Uterus (tissue), 4 donors: Measurements from ENCODE around the gene HIVEP2. TPM values are rescaled to one million over a fixed set of nuclear protein-coding genes. Genes with fewer than 3 reads are reported as not detected.

ENCODE experiments used
- DNase-seq, 2 donors: peaks; one replicate each; pipeline ENCODE4 v3.0.0-alpha.2; 2019 to 2020
- H3K27ac ChIP-seq, 2 donors: fragments of 200-600 bp; sonication (generic); 1 replicate in 1 of 2; 2 replicates in 1 of 2; pipeline ENCODE4 v1.5.1; 2016 to 2018
- H3K27me3 ChIP-seq, 2 donors: fragments of 200-600 bp; sonication (generic); one replicate each; pipeline ENCODE4 v1.5.1; 2018 to 2019; ENCODE audit warnings: control low read depth in 1 of 2
- H3K36me3 ChIP-seq, 2 donors: fragments of 200-600 bp; sonication (generic); one replicate each; pipeline ENCODE4 v1.5.1; 2019; ENCODE audit warnings: control low read depth in 1 of 2
- H3K4me1 ChIP-seq, 2 donors: fragments of 200-600 bp; sonication (generic); one replicate each; pipeline ENCODE4 v1.5.1; 2018 to 2019; ENCODE audit warnings: control low read depth in 1 of 2
- H3K4me3 ChIP-seq, 2 donors: fragments of 200-600 bp; sonication (generic); 1 replicate in 1 of 2; 2 replicates in 1 of 2; pipeline ENCODE4 v1.5.1; 2018 to 2019; ENCODE audit warnings: mild to moderate bottlenecking in 1 of 2
- H3K9me3 ChIP-seq, 2 donors: fragments of 200-600 bp; sonication (generic); one replicate each; pipeline ENCODE4 v1.5.1; 2019; ENCODE audit warnings: control low read depth in 1 of 2
- POLR2A ChIP-seq, 2 donors: fragments of 450-650 bp; IDR thresholded peaks; one replicate each; pipeline ENCODE4 v1.6.1; 2016; ENCODE audit warnings: antibody characterized with exemption in 2 of 2, mild to moderate bottlenecking in 1 of 2, moderate library complexity in 1 of 2
- intact Hi-C: fragments of 100-400 bp; cut with DNase I; formaldehyde crosslinking; loops from one replicate; pipeline ENCODE4 v1.15.1; 2023; ENCODE audit warnings: low total_unique reads
- total RNA-seq, 4 donors: library from RNA; depleted of rRNA in 3 of 4; stranded (reverse); fragments of >200 nt in 3 of 4; gene quantifications; one replicate each; pipeline versions ENCODE4 v1.1.0 to v1.2.4, GENCODE V29; 2014 to 2023
- TF ChIP-seq, protein P1 (sequence below), 4 experiments: fragments of 200-600 bp in 2 of 4; fragments of 450-650 bp in 2 of 4; sonication (generic) in 2 of 4; IDR thresholded peaks; one replicate each; pipeline ENCODE4 v1.5.1; 2016 to 2019; ENCODE audit warnings: antibody characterized with exemption in 4 of 4, mild to moderate bottlenecking in 2 of 4, moderate library complexity in 1 of 4
- donor health status: DM: yes; HTN: yes; CAD: no.

The HIVEP2 gene
- total RNA-seq, 4 donors from 2014 or later = 11.0 to 24.7 (median 19.8) TPM

GRCh38 chr6:142946181-142946923 is 1.4 kb upstream of the HIVEP2 start:
- Histone ChIP-seq H3K36me3 (no peaks in the 10 kb centered on the region), H3K4me3 (peak overlapping the region; percentile 95 to 98), H3K4me1 (no peaks in the 10 kb centered on the region), H3K9me3 (no peaks in the 10 kb centered on the region), H3K27me3 (no peaks in the 10 kb centered on the region), H3K27ac (peak overlapping the region; percentile 95 to 100)
- intact Hi-C loops = no loop called here
- DNase-seq = peak; percentile 97 to 99
- TF ChIP-seq, protein P1, sequence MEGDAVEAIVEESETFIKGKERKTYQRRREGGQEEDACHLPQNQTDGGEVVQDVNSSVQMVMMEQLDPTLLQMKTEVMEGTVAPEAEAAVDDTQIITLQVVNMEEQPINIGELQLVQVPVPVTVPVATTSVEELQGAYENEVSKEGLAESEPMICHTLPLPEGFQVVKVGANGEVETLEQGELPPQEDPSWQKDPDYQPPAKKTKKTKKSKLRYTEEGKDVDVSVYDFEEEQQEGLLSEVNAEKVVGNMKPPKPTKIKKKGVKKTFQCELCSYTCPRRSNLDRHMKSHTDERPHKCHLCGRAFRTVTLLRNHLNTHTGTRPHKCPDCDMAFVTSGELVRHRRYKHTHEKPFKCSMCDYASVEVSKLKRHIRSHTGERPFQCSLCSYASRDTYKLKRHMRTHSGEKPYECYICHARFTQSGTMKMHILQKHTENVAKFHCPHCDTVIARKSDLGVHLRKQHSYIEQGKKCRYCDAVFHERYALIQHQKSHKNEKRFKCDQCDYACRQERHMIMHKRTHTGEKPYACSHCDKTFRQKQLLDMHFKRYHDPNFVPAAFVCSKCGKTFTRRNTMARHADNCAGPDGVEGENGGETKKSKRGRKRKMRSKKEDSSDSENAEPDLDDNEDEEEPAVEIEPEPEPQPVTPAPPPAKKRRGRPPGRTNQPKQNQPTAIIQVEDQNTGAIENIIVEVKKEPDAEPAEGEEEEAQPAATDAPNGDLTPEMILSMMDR (IDR thresholded peaks at IDR 0.05) = no peak
- TF ChIP-seq POLR2A (IDR thresholded peaks at IDR 0.05) = peak; percentile 73 to 92

GRCh38 chr6:142945446-142946180 is 637 bp upstream of the HIVEP2 start:
- H3K27ac ChIP-seq = peak overlapping the region; percentile 95 to 100
- DNase-seq = peak in 1 of 2 donors; percentile 66
- intact Hi-C loops = no loop called here
- no peaks in the 10 kb centered on the region for H3K9me3 ChIP-seq
- peak overlapping the region; percentile 95 to 98 for H3K4me3 ChIP-seq
- no peaks in the 10 kb centered on the region for H3K4me1 ChIP-seq
- H3K36me3 ChIP-seq = no peaks in the 10 kb centered on the region
- TF ChIP-seq, protein P1 (IDR thresholded peaks at IDR 0.05) = no peak
- no peak for TF ChIP-seq POLR2A (IDR thresholded peaks at IDR 0.05)
- H3K27me3 ChIP-seq = no peaks in the 10 kb centered on the region

DNA sequence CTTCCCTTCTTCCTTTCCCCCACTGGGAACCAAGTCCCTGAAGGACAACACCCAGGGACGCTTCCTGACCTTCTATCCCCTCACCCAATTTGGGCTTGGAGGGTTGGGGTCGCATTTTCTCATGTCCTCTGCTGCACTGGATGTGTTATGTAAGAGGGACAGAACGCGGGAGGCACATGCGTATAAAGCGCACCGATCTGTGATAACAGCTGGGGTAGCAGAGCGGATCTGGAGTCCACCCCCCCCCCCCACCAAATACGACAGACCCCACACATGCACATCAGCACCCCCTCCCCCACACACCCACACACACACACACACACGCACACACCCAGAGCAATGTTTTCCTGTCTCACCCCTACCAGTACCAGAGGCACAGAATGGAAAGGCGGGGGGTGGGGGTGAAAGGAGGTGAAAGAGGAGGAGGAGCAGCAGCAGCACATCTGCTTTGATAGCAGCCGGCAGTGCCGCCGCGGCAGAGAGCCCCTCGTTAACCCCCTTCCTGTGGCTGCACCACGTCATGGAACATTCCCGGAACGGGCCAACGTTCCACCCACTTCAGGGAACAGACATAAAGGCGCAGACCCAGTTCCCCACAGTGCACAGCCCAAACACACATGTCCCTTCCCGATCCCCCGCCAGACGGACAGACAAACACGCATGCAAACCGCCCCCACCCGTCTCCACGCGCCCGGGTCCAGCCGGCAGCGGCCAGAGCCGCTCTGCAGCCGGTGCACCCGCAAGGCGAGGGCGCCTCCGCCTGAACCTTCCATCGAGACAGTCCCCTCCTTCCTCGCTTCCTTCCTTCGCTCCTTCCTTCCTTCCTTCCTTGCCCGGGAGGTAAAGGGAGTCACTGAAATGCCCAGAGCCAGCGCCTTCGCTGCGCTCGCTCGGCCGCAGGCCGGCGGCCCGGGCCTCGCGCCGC is 590 bp downstream of the HIVEP2 start:
- H3K27ac ChIP-seq = peak overlapping the region; percentile 95 to 100
- H3K4me3 ChIP-seq = peak overlapping the region; percentile 69 to 98
- TF ChIP-seq POLR2A (IDR thresholded peaks at IDR 0.05) = peak; percentile 31 to 67
- TF ChIP-seq, protein P1 (IDR thresholded peaks at IDR 0.05) = no peak
- no peaks in the 10 kb centered on the region for H3K9me3 ChIP-seq
- H3K4me1 ChIP-seq = no peaks in the 10 kb centered on the region
- H3K36me3 ChIP-seq = no peaks in the 10 kb centered on the region
- DNase-seq = peak; percentile 88 to 92
- H3K27me3 ChIP-seq = no peaks in the 10 kb centered on the region
- intact Hi-C loops = no loop called here

DNA sequence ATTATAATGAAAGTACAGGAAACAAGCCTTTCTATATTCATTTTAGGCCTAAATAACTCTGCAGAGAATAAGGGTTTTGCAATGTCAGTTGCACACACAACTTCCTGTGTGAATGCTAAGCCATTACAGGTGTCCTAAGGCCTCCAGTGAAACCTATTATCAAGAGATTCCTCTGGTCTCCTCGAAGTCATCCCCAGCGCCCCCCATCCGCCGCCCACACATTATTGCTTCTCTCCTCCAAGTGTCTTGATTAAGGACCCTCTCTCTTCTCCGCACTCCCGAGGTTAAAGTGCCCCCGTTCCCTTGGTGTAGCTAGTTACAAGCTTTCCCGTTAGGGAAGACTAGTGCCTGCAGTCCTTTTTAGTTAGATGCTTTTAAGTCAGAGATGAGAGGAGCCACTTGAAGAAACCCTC is 1.3 kb downstream of the HIVEP2 start:
- H3K4me3 ChIP-seq = peak overlapping the region; percentile 69 to 98
- intact Hi-C loops = no loop called here
- DNase-seq = peak; percentile 19 to 20
- no peaks in the 10 kb centered on the region for H3K9me3 ChIP-seq
- peak overlapping the region; percentile 95 to 100 for H3K27ac ChIP-seq
- TF ChIP-seq, protein P1 (IDR thresholded peaks at IDR 0.05) = no peak
- TF ChIP-seq POLR2A (IDR thresholded peaks at IDR 0.05) = no peak
- no peaks in the 10 kb centered on the region for H3K27me3 ChIP-seq
- H3K4me1 ChIP-seq = no peaks in the 10 kb centered on the region
- H3K36me3 ChIP-seq = no peaks in the 10 kb centered on the region
